Motor neuron (in vitro differentiated cells): ENCODE measurements around the gene RALGDS. TPM values are rescaled to one million over a fixed set of nuclear protein-coding genes. Genes with fewer than 3 reads are reported as not detected.
A peak's percentile ranks its signal among the peaks of the same experiment; 100 is the strongest.

Source experiments
- ATAC-seq, 8 experiments: fragments of 200-7000 bp; cut with Tn5 transposase; replicated peaks in 6 of 8; 2 replicates each; pipeline ENCODE4 v1.8.0; 2021; ENCODE audit warnings: mild to moderate bottlenecking in 8 of 8, moderate library complexity in 8 of 8
- H3K27ac ChIP-seq, 2 donors: fragments of 250-450 bp; sonication (Bioruptor Pico); 2 replicates each; pipeline ENCODE4 v1.9.0; 2021; ENCODE audit warnings: antibody characterized with exemption in 2 of 2, mild to moderate bottlenecking in 2 of 2, moderate library complexity in 1 of 2
- H3K4me1 ChIP-seq, 2 donors: fragments of 250-450 bp; sonication (Bioruptor Pico); replicated peaks in 1 of 2; 2 replicates each; pipeline ENCODE4 v1.6.1; 2021; ENCODE audit warnings: antibody characterized with exemption in 2 of 2, mild to moderate bottlenecking in 2 of 2, moderate library complexity in 1 of 2
- H3K4me3 ChIP-seq, 5 donors: fragments of 250-450 bp; sonication (Bioruptor Pico); 2 replicates each; pipeline ENCODE4 v1.9.0; 2021; ENCODE audit warnings: antibody characterized with exemption in 5 of 5, mild to moderate bottlenecking in 5 of 5, moderate library complexity in 4 of 5
- WGBS, 10 experiments: fragments of 450-650 bp; shearing (Covaris generic); methylation state at CpG; one replicate each; pipeline ENCODE4 v1.0.0; 2022; 5-methylcytosine and 5-hydroxymethylcytosine counted together
- in situ Hi-C, 9 experiments: fragments of 400-800 bp; cut with MboI; loops; one replicate each; pipeline ENCODE4 v1.15.0; 2021; ENCODE audit warnings: low sequenced_read_pairs in 9 of 9, low pct_unique_long_range_greater_than_20kb in 2 of 9; ENCODE audit not compliant: unreplicated experiment in 9 of 9
- total RNA-seq, 8 experiments: library from RNA; unstranded; fragments of 300-600 nt; gene quantifications; 2 replicates each; pipeline versions ENCODE4 v1.2.3 to v1.2.4, GENCODE V29; 2022

The RALGDS gene
- total RNA-seq, 8 experiments from 2014 or later: 18.3 to 85.1 (median 52.9) TPM

- in situ Hi-C loops: no loop called here
- 60 to 100% (median 92%) methylated on average over 1 to 4 of the region's 19 CpGs; no CpG with 5 or more reads in 3 of the 10 experiments for WGBS, 10 experiments
- Histone ChIP-seq H3K4me1 (peaks cover 10% of the 10 kb centered on the region in 2 donors), H3K27ac (no peak overlapping the region), H3K4me3 (no peak overlapping the region)
- no peak for ATAC-seq
Measured at GRCh38 chr9:133108794-133109641, 12.0 kb downstream of the RALGDS start.

- 60 to 100% (median 93%) methylated on average over 1 to 6 of the region's 18 CpGs; no CpG with 5 or more reads in 1 of the 10 experiments for WGBS, 10 experiments
- no peak for ATAC-seq
- H3K4me1 ChIP-seq: peaks cover 1% of the 10 kb centered on the region in 2 donors
- in situ Hi-C loops: no loop called here
- no peak overlapping the region for H3K27ac ChIP-seq
- H3K4me3 ChIP-seq: no peak overlapping the region
Measured at GRCh38 chr9:133107961-133108793, 12.9 kb downstream of the RALGDS start.

- 80 to 100% (median 95%) methylated on average over 1 to 4 of the region's 13 CpGs; no CpG with 5 or more reads in 6 of the 10 experiments for WGBS, 10 experiments
- ATAC-seq: no peak
- H3K4me3 ChIP-seq: no peak overlapping the region
- no peaks in the 10 kb centered on the region for H3K4me1 ChIP-seq
- in situ Hi-C loops: no loop called here
- no peak overlapping the region for H3K27ac ChIP-seq
Measured at GRCh38 chr9:133107245-133107722, 13.8 kb downstream of the RALGDS start.

- H3K4me1 ChIP-seq: no peaks in the 10 kb centered on the region
- ATAC-seq: no peak
- WGBS, 10 experiments: 80 to 100% (median 89%) methylated on average over 1 to 4 of the region's 17 CpGs; no CpG with 5 or more reads in 4 of the 10 experiments
- in situ Hi-C loops: no loop called here
- H3K27ac ChIP-seq: no peak overlapping the region
- no peak overlapping the region for H3K4me3 ChIP-seq
Measured at GRCh38 chr9:133106511-133107244, 14.4 kb downstream of the RALGDS start.

GRCh38 chr9:133105461-133105770, 15.6 kb downstream of the RALGDS start:
- Histone ChIP-seq H3K4me3 (no peak overlapping the region), H3K27ac (no peak overlapping the region), H3K4me1 (no peaks in the 10 kb centered on the region)
- no peak for ATAC-seq
- in situ Hi-C loops: no loop called here
- 33 to 95% methylated on average over 1 to 4 of the region's 7 CpGs; no CpG with 5 or more reads in 8 of the 10 experiments for WGBS, 10 experiments

GRCh38 chr9:133104718-133105460, 16.2 kb downstream of the RALGDS start:
- 80 to 100% (median 100%) methylated on average over 1 to 5 of the region's 15 CpGs; no CpG with 5 or more reads in 3 of the 10 experiments for WGBS, 10 experiments
- no peak overlapping the region for H3K27ac ChIP-seq
- in situ Hi-C loops: no loop called here
- no peak overlapping the region for H3K4me3 ChIP-seq
- no peak for ATAC-seq
- no peaks in the 10 kb centered on the region for H3K4me1 ChIP-seq

- Histone ChIP-seq H3K27ac (no peak overlapping the region), H3K4me3 (no peak overlapping the region), H3K4me1 (no peaks in the 10 kb centered on the region)
- ATAC-seq: peak in 1 of 8 experiments; percentile 2
- in situ Hi-C loops: no loop called here
- WGBS, 10 experiments: no CpG with 5 or more reads among the region's 12 CpGs
Measured at GRCh38 chr9:133103987-133104505, 17.0 kb downstream of the RALGDS start.

- ATAC-seq: peak; percentile 37 to 81 (median 68)
- in situ Hi-C loops: no loop called here
- Histone ChIP-seq H3K4me1 (no peaks in the 10 kb centered on the region), H3K4me3 (no peak overlapping the region), H3K27ac (no peak overlapping the region)
- WGBS, 10 experiments: 100% methylated on average over 1 of the region's 14 CpGs; no CpG with 5 or more reads in 9 of the 10 experiments
Measured at GRCh38 chr9:133103183-133103986, 17.7 kb downstream of the RALGDS start.

GRCh38 chr9:133102190-133103021, 18.6 kb downstream of the RALGDS start:
- in situ Hi-C loops: no loop called here
- no peak for ATAC-seq
- Histone ChIP-seq H3K4me3 (no peak overlapping the region), H3K4me1 (no peaks in the 10 kb centered on the region), H3K27ac (no peak overlapping the region)
- WGBS, 10 experiments: 80 to 100% (median 100%) methylated on average over 1 to 4 of the region's 21 CpGs; no CpG with 5 or more reads in 6 of the 10 experiments

- H3K4me3 ChIP-seq: no peak overlapping the region
- ATAC-seq: no peak
- in situ Hi-C loops: no loop called here
- WGBS, 10 experiments: 80 to 100% (median 92%) methylated on average over 1 to 10 of the region's 32 CpGs; no CpG with 5 or more reads in 3 of the 10 experiments
- H3K4me1 ChIP-seq: no peaks in the 10 kb centered on the region
- H3K27ac ChIP-seq: no peak overlapping the region
Measured at GRCh38 chr9:133101356-133102189, 19.5 kb downstream of the RALGDS start.
